Suprapubic skin (tissue), 4 donors: ENCODE data around the gene LEO1. TPM values are rescaled to one million over a fixed set of nuclear protein-coding genes. Genes with fewer than 3 reads are reported as not detected.

Source experiments
- DNase-seq, 2 donors: peaks; one replicate each; pipeline ENCODE4 v3.0.0-alpha.2; 2019; ENCODE audit warnings: low spot score in 2 of 2
- H3K27ac ChIP-seq: fragments of 200-600 bp; sonication (generic); one replicate; pipeline ENCODE4 v1.5.1; 2019
- H3K27me3 ChIP-seq: fragments of 200-600 bp; sonication (generic); one replicate; pipeline ENCODE4 v1.5.1; 2019
- H3K36me3 ChIP-seq: fragments of 200-600 bp; sonication (generic); one replicate; pipeline ENCODE4 v1.5.1; 2019
- H3K4me1 ChIP-seq: fragments of 200-600 bp; sonication (generic); one replicate; pipeline ENCODE4 v1.5.1; 2019
- H3K4me3 ChIP-seq: fragments of 200-600 bp; sonication (generic); one replicate; pipeline ENCODE4 v1.5.1; 2019; ENCODE audit warnings: mild to moderate bottlenecking
- H3K9me3 ChIP-seq: fragments of 200-600 bp; sonication (generic); one replicate; pipeline ENCODE4 v1.5.1; 2019
- EP300 ChIP-seq: sonication (generic); formaldehyde crosslinking; IDR thresholded peaks from one replicate; pipeline ENCODE4 v1.6.1; 2017; ENCODE audit warnings: antibody characterized with exemption
- POLR2A ChIP-seq, 2 donors: fragments of 450-650 bp; IDR thresholded peaks; one replicate each; pipeline ENCODE4 v1.6.1; 2017; ENCODE audit warnings: antibody characterized with exemption in 2 of 2, mild to moderate bottlenecking in 2 of 2, moderate library complexity in 2 of 2
- POLR2AphosphoS5 ChIP-seq, 3 donors: sonication (generic); formaldehyde crosslinking; IDR thresholded peaks; one replicate each; pipeline ENCODE4 v1.6.1; 2017; ENCODE audit warnings: antibody characterized with exemption in 3 of 3
- WGBS: methylation state at CpG from one replicate; pipeline ENCODE4 v1.1.5; 2018; 5-methylcytosine and 5-hydroxymethylcytosine counted together
- total RNA-seq, 4 donors: library from RNA; depleted of rRNA; stranded (reverse); fragments of >200 nt; gene quantifications; one replicate each; pipeline ENCODE4 v1.1.0, GENCODE V29; 2016
- TF ChIP-seq, protein P1 (sequence below), 2 donors: fragments of 200-600 bp in 1 of 2; fragments of 450-650 bp in 1 of 2; sonication (generic) in 1 of 2; IDR thresholded peaks; one replicate each; pipeline ENCODE4 v1.5.1; 2016 to 2019; ENCODE audit warnings: antibody characterized with exemption in 2 of 2, mild to moderate bottlenecking in 1 of 2, moderate library complexity in 1 of 2

Gene LEO1
- total RNA-seq, 4 donors from 2014 or later = 26.2 to 30.2 (median 28.4) TPM

DNA sequence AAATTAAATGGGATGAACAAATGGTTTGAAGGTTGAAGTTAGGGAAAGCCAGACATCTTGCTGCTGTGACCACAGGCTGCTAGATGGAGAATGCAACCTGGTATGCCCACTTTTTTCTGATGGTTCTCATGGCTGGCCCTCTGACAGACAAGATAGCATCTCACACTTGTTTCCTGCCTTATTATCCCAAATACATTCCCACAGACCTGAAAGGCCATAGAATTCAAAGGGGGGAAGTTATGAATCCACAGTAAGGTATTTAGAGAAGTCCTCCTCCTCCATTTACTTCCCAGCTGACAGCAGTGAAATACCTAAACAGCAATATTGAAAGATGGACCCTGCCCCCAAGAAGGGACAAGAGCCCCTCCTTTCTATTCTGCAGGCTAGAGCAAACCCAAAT is 32.4 kb downstream of the LEO1 start:
- no peak for DNase-seq
- no peak for TF ChIP-seq EP300
- TF ChIP-seq, protein P1, sequence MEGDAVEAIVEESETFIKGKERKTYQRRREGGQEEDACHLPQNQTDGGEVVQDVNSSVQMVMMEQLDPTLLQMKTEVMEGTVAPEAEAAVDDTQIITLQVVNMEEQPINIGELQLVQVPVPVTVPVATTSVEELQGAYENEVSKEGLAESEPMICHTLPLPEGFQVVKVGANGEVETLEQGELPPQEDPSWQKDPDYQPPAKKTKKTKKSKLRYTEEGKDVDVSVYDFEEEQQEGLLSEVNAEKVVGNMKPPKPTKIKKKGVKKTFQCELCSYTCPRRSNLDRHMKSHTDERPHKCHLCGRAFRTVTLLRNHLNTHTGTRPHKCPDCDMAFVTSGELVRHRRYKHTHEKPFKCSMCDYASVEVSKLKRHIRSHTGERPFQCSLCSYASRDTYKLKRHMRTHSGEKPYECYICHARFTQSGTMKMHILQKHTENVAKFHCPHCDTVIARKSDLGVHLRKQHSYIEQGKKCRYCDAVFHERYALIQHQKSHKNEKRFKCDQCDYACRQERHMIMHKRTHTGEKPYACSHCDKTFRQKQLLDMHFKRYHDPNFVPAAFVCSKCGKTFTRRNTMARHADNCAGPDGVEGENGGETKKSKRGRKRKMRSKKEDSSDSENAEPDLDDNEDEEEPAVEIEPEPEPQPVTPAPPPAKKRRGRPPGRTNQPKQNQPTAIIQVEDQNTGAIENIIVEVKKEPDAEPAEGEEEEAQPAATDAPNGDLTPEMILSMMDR (IDR thresholded peaks at IDR 0.05) = no peak
- TF ChIP-seq POLR2A (IDR thresholded peaks at IDR 0.05) = no peak
- no peak for TF ChIP-seq POLR2AphosphoS5 (IDR thresholded peaks at IDR 0.05)
- H3K36me3 ChIP-seq = peaks cover 37% of the 10 kb centered on the region
- H3K27ac ChIP-seq = no peak overlapping the region
- H3K4me3 ChIP-seq = no peak overlapping the region
- H3K9me3 ChIP-seq = no peaks in the 10 kb centered on the region
- H3K4me1 ChIP-seq = no peaks in the 10 kb centered on the region
- H3K27me3 ChIP-seq = no peaks in the 10 kb centered on the region

DNA sequence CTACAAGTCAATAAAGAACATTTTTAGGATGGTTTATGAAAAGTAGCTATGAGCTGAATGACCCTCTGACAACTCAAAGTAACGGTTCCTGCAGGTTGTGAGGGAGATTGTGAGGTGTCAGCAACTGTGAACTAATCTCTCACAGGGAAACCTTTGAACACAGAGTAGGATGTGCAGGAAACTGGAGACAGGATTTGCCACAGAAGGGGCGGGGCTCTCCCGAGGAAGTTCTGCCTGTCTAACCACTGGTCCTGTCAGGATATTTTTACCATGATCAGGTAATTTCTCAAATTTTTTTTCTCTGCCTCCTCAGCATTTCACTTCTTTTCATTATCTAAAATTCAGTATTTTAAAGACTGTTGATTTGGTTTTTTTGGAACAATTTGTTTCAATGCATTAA is 33.3 kb downstream of the LEO1 start:
- no peak overlapping the region for H3K4me3 ChIP-seq
- 78% methylated on average over 3 of the region's 3 CpGs for WGBS
- peaks cover 37% of the 10 kb centered on the region for H3K36me3 ChIP-seq

DNA sequence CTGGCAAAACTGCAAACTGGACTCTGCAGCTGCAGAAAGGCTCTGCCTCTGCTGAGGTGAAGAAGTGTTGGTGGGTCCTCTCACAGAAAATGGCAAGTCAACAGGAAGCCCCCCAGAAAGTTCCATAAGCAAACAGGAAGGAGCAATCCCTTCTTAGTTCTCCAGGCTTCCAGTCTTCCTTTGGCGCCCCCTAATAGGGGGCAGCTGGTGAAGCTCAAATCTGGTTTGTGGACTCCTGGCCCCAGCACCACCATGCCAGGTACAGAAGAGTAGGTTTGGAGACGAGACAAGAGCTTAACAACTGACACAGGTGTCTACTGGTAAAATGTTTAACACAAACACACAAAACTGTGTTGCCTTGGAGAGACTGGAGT is 35.5 kb downstream of the LEO1 start:
- no peaks in the 10 kb centered on the region for H3K4me1 ChIP-seq
- H3K36me3 ChIP-seq = peaks cover 37% of the 10 kb centered on the region
- no peaks in the 10 kb centered on the region for H3K27me3 ChIP-seq
- 76% methylated on average over 2 of the region's 2 CpGs for WGBS
- H3K4me3 ChIP-seq = no peak overlapping the region
- no peak for TF ChIP-seq POLR2A (IDR thresholded peaks at IDR 0.05)
- no peak for TF ChIP-seq EP300
- TF ChIP-seq, protein P1 (IDR thresholded peaks at IDR 0.05) = no peak
- no peak for TF ChIP-seq POLR2AphosphoS5 (IDR thresholded peaks at IDR 0.05)
- no peaks in the 10 kb centered on the region for H3K9me3 ChIP-seq
- no peak overlapping the region for H3K27ac ChIP-seq
- DNase-seq = no peak

More for the DNA sequence above, 33.3 kb downstream of the LEO1 start:
- TF ChIP-seq, protein P1 (IDR thresholded peaks at IDR 0.05) = no peak
- TF ChIP-seq POLR2AphosphoS5 (IDR thresholded peaks at IDR 0.05) (no peak), POLR2A (IDR thresholded peaks at IDR 0.05) (no peak), EP300 (no peak)
- Histone ChIP-seq H3K4me1 (no peaks in the 10 kb centered on the region), H3K27me3 (no peaks in the 10 kb centered on the region), H3K9me3 (no peaks in the 10 kb centered on the region), H3K27ac (no peak overlapping the region)
- no peak for DNase-seq

DNA sequence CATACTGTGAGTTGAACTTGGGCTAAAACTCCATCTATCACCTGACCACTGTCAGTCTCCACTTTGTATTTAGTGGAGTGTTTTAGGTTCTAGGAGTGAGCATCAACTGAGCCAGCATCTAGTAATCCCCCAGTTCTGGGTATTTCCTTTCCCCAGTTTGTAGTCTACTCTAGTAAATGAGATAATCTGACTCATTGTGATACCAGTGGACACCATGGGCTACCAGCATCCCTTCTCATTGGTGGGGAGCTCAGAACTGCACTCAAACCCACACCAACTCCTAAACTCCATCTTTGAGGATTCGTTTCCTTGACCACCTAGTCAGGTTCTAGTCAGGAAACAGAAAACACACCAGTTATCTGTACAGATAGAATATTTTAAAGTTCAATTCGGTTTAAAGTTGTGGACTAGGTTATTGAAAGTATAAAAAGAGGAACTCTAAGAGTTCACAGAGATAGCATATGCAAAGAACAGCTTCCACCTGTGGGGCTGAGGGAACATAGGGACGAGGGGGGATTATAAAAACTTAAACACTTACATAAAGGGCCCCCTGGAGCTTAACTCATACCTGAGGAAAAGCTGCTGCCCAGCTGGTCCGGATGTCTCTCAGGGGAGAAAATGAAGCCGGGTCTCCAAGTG is 36.0 kb downstream of the LEO1 start:
- 87% methylated on average over 5 of the region's 5 CpGs for WGBS
- DNase-seq = no peak
- Histone ChIP-seq H3K27ac (no peak overlapping the region), H3K4me3 (no peak overlapping the region), H3K36me3 (peaks cover 41% of the 10 kb centered on the region), H3K27me3 (no peaks in the 10 kb centered on the region), H3K4me1 (no peaks in the 10 kb centered on the region), H3K9me3 (no peaks in the 10 kb centered on the region)
- TF ChIP-seq POLR2A (IDR thresholded peaks at IDR 0.05) (no peak), EP300 (no peak), POLR2AphosphoS5 (IDR thresholded peaks at IDR 0.05) (no peak)
- TF ChIP-seq, protein P1 (IDR thresholded peaks at IDR 0.05) = no peak

DNA sequence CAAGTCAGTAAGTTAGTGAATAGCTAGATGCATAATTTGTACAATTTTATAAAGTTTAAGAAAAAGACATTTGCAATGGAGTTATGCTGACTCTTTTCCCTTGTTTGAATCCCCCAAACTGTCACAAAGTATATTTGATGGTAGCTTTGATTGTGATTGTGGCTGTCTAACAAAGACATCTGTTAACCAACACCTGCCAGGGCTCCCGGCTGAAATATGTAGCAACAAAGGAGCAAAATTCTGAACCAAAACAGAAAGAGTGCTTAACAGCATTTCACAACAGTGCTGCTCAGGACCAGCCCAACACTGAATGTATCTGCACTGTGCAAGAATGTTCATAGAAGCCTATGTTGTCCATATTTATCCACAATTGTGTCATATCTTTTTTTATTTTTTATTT is 39.4 kb downstream of the LEO1 start:
- H3K9me3 ChIP-seq = no peaks in the 10 kb centered on the region
- H3K27me3 ChIP-seq = no peaks in the 10 kb centered on the region
- WGBS = 56% methylated on average over 1 of the region's 1 CpG
- H3K27ac ChIP-seq = no peak overlapping the region
- H3K36me3 ChIP-seq = peaks cover 38% of the 10 kb centered on the region
- no peak for DNase-seq
- TF ChIP-seq POLR2AphosphoS5 (IDR thresholded peaks at IDR 0.05) (no peak), EP300 (no peak), POLR2A (IDR thresholded peaks at IDR 0.05) (no peak)
- TF ChIP-seq, protein P1 (IDR thresholded peaks at IDR 0.05) = no peak
- H3K4me1 ChIP-seq = no peaks in the 10 kb centered on the region
- no peak overlapping the region for H3K4me3 ChIP-seq
